OCI-LY1 (cell line): ENCODE results near the gene ARHGAP8.

Experiments used
- CTCF ChIP-seq: fragments of 200-600 bp; sonication (generic), shearing (Covaris generic); IDR thresholded peaks from 2 replicates; pipeline ENCODE4 v1.5.1; 2017; ENCODE audit warnings: mild to moderate bottlenecking, antibody characterized with exemption, low read length, moderate library complexity, mixed read lengths
- EZH2 ChIP-seq: fragments of 200-600 bp; sonication (generic), shearing (Covaris generic); IDR thresholded peaks from 2 replicates; pipeline ENCODE4 v1.8.0; 2017; ENCODE audit warnings: borderline replicate concordance, mixed run types, mild to moderate bottlenecking, antibody characterized with exemption, low read length, moderate library complexity, mixed read lengths

GRCh38 chr22:44898236-44898635 lies 145.9 kb downstream of the ARHGAP8 start:
- no peak for TF ChIP-seq CTCF
- no peak for TF ChIP-seq EZH2
